GM21825 (cell line): Measurements from ENCODE around the gene HSD17B3.
"Not testable (repeated sequence)": the region's sequence is repeated elsewhere in the genome, so short reads cannot be mapped to it uniquely, and the experiment has no call there.

Experiments
- ATAC-seq: cut with Tn5 transposase; IDR thresholded peaks from one replicate; pipeline ENCODE4 v1.9.1; 2021; ENCODE audit warnings: mild to moderate bottlenecking, moderate library complexity; ENCODE audit not compliant: unreplicated experiment

HSD17B3 gene

GRCh38 chr9:96309850-96310249 is 7.9 kb upstream of the HSD17B3 start:
- ATAC-seq = no peak

GRCh38 chr9:96306958-96307357 is 5.0 kb upstream of the HSD17B3 start:
- not testable (repeated sequence) for ATAC-seq

GRCh38 chr9:96305171-96305570 is 3.2 kb upstream of the HSD17B3 start:
- no peak for ATAC-seq

- ATAC-seq = no peak
These were observed 2.3 kb upstream of the HSD17B3 start for GRCh38 chr9:96304230-96304629.

- ATAC-seq = no peak
These were observed 2.2 kb downstream of the HSD17B3 start for GRCh38 chr9:96299823-96300222.

GRCh38 chr9:96294159-96294545 is 7.8 kb downstream of the HSD17B3 start:
- ATAC-seq = no peak

- no peak for ATAC-seq
These were observed 8.3 kb downstream of the HSD17B3 start for GRCh38 chr9:96293498-96294158.

GRCh38 chr9:96289392-96289791 is 12.6 kb downstream of the HSD17B3 start:
- ATAC-seq = no peak

GRCh38 chr9:96281641-96282040 is 20.3 kb downstream of the HSD17B3 start:
- ATAC-seq = no peak

GRCh38 chr9:96279932-96280331 is 22.0 kb downstream of the HSD17B3 start:
- ATAC-seq = no peak

- ATAC-seq = no peak
These were observed 27.0 kb downstream of the HSD17B3 start for GRCh38 chr9:96274939-96275338.

GRCh38 chr9:96270236-96270744 is 31.7 kb downstream of the HSD17B3 start:
- ATAC-seq = no peak

- ATAC-seq = no peak
These were observed 43.0 kb downstream of the HSD17B3 start for GRCh38 chr9:96258967-96259366.

GRCh38 chr9:96256800-96257199 is 45.2 kb downstream of the HSD17B3 start:
- no peak for ATAC-seq

- ATAC-seq = no peak
These were observed 46.3 kb downstream of the HSD17B3 start for GRCh38 chr9:96255698-96256097.

- ATAC-seq = no peak
These were observed 48.8 kb downstream of the HSD17B3 start for GRCh38 chr9:96253059-96253696.

GRCh38 chr9:96251451-96251850 is 50.5 kb downstream of the HSD17B3 start:
- no peak for ATAC-seq

- ATAC-seq = no peak
These were observed 52.2 kb downstream of the HSD17B3 start for GRCh38 chr9:96249746-96250145.

- no peak for ATAC-seq
These were observed 55.7 kb downstream of the HSD17B3 start for GRCh38 chr9:96246267-96246671.

- ATAC-seq = no peak
These were observed 56.6 kb downstream of the HSD17B3 start for GRCh38 chr9:96245399-96245798.

GRCh38 chr9:96243778-96244177 is 58.2 kb downstream of the HSD17B3 start:
- ATAC-seq = no peak

- no peak for ATAC-seq
These were observed 59.2 kb downstream of the HSD17B3 start for GRCh38 chr9:96242811-96243210.
